Astrocyte (in vitro differentiated cells and primary cell): ENCODE results near the gene SPINK8.
"Not testable (repeated sequence)": the region's sequence is repeated elsewhere in the genome, so short reads cannot be mapped to it uniquely, and the experiment has no call there.

Source experiments
- EZH2 ChIP-seq: IDR thresholded peaks from 2 replicates; pipeline ENCODE4 v1.6.1; 2012; ENCODE audit warnings: mild to moderate bottlenecking, low read length, inconsistent platforms; ENCODE audit not compliant: insufficient read depth
- TF ChIP-seq, protein P1 (sequence below): IDR thresholded peaks from 2 replicates; pipeline ENCODE4 v1.5.1; 2011; ENCODE audit warnings: low read depth, mild to moderate bottlenecking, inconsistent platforms, low read length, moderate library complexity; ENCODE audit not compliant: insufficient read depth

DNA sequence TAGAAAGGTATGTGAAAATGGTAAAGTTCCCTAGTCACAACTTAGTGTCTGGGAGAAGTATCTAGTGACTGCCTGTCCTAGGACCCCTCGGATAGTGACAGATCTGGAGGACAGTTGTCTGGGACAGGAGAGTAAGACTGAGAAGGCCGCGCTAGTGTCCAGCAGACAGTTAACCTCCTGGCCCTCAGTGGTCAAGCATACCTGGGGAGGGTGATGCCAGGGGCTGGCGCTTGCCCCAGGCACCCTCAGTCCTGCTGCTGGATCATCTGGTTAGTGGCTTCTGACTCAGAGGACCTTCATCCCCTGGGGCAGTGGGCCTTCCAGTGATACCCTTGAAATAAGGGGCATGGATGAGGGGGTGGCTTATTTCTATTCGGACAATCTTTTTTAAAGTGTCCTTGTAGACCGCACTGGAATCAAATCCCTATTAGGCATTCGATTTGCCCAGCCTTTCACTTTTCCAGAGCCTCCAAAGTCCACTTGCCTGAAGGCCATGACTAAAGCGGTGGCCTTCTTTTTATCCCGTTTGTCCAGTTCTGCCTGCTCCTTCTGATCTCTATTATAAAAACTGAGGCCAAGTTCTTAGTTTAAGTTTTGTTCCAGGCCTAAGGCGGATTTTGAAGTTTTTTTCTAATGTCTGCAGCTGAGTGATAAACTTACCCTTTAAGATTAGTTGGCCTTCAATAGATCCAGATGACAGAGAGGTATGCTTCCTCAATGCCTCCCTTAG is 1.6 kb downstream of the SPINK8 start:
- TF ChIP-seq, protein P1, sequence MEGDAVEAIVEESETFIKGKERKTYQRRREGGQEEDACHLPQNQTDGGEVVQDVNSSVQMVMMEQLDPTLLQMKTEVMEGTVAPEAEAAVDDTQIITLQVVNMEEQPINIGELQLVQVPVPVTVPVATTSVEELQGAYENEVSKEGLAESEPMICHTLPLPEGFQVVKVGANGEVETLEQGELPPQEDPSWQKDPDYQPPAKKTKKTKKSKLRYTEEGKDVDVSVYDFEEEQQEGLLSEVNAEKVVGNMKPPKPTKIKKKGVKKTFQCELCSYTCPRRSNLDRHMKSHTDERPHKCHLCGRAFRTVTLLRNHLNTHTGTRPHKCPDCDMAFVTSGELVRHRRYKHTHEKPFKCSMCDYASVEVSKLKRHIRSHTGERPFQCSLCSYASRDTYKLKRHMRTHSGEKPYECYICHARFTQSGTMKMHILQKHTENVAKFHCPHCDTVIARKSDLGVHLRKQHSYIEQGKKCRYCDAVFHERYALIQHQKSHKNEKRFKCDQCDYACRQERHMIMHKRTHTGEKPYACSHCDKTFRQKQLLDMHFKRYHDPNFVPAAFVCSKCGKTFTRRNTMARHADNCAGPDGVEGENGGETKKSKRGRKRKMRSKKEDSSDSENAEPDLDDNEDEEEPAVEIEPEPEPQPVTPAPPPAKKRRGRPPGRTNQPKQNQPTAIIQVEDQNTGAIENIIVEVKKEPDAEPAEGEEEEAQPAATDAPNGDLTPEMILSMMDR = not testable (repeated sequence)
- TF ChIP-seq EZH2 = not testable (repeated sequence)
